Endodermal cell (in vitro differentiated cells): ENCODE data around the gene ACTL10. TPM values are rescaled to one million over a fixed set of nuclear protein-coding genes. Genes with fewer than 3 reads are reported as not detected.

Experiments used
- DNase-seq: peaks from one replicate; pipeline ENCODE4 v3.0.0-alpha.2; 2017
- H3K27ac ChIP-seq: 2 replicates; pipeline ENCODE4 v1.5.1; 2013; ENCODE audit warnings: mild to moderate bottlenecking, low read depth, low read length, moderate library complexity
- H3K27me3 ChIP-seq: 2 replicates; pipeline ENCODE4 v1.6.1; 2013; ENCODE audit warnings: mild to moderate bottlenecking, low read length, moderate library complexity; ENCODE audit not compliant: insufficient read depth, control insufficient read depth, poor library complexity, severe bottlenecking
- H3K36me3 ChIP-seq: 2 replicates; pipeline ENCODE4 v1.7.0; 2013; ENCODE audit warnings: mild to moderate bottlenecking, low read length, moderate library complexity; ENCODE audit not compliant: control insufficient read depth, insufficient read depth
- H3K4me1 ChIP-seq: one replicate; pipeline ENCODE4 v1.7.0; 2013; ENCODE audit warnings: low read length; ENCODE audit not compliant: control insufficient read depth, insufficient read depth
- H3K4me3 ChIP-seq: 2 replicates; pipeline ENCODE4 v1.5.1; 2013; ENCODE audit warnings: mild to moderate bottlenecking, low read length, moderate library complexity
- H3K9ac ChIP-seq: 2 replicates; pipeline ENCODE4 v1.6.1; 2013; ENCODE audit warnings: mild to moderate bottlenecking, low read length, moderate library complexity; ENCODE audit not compliant: poor library complexity, severe bottlenecking; ENCODE audit errors: extremely low read depth
- H3K9me3 ChIP-seq: 2 replicates; pipeline ENCODE4 v1.6.1; 2013; ENCODE audit warnings: mild to moderate bottlenecking, low read length, moderate library complexity; ENCODE audit not compliant: control insufficient read depth
- H3K27ac Mint-ChIP-seq: 2 replicates; pipeline ENCODE4 v1.8.0; 2020; ENCODE audit warnings: mixed read lengths
- H3K27me3 Mint-ChIP-seq: 2 replicates; pipeline ENCODE4 v1.8.0; 2021; ENCODE audit warnings: mild to moderate bottlenecking, mixed read lengths; ENCODE audit not compliant: insufficient read depth
- H3K36me3 Mint-ChIP-seq: 2 replicates; pipeline ENCODE4 v1.8.0; 2020; ENCODE audit warnings: low read depth, mixed read lengths
- H3K4me1 Mint-ChIP-seq: 2 replicates; pipeline ENCODE4 v1.8.0; 2020; ENCODE audit warnings: mixed read lengths
- H3K4me3 Mint-ChIP-seq: 2 replicates; pipeline ENCODE4 v1.8.0; 2020; ENCODE audit warnings: mild to moderate bottlenecking, moderate library complexity, mixed read lengths
- H3K9me3 Mint-ChIP-seq: 2 replicates; pipeline ENCODE4 v1.8.0; 2020; ENCODE audit warnings: mild to moderate bottlenecking, mixed read lengths
- CTCF ChIP-seq: fragments of 200-600 bp; sonication (generic); conservative IDR thresholded peaks from 2 replicates; pipeline ENCODE4 v1.5.0; 2021; ENCODE audit warnings: antibody characterized with exemption, mild to moderate bottlenecking
- WGBS, 2 experiments: methylation state at CpG; one replicate each; pipeline versions ENCODE4 v1.1.5 to v1.1.7; 2013; ENCODE audit warnings: missing lambda C conversion rate in 2 of 2, mixed read lengths in 1 of 2; ENCODE audit not compliant: insufficient coverage in 1 of 2, insufficient read length in 1 of 2; 5-methylcytosine and 5-hydroxymethylcytosine counted together
- total RNA-seq, 2 donors: library from RNA; stranded (reverse); fragmentation: NEBNext Ultra II Directional in 1 of 2; extraction: Animal tissue kit (Norgen Biotek cat#: 25700) in 1 of 2; gene quantifications; 2 replicates in 1 of 2; 3 replicates in 1 of 2; pipeline ENCODE4 v1.2.1, GENCODE V29; 2021

The ACTL10 gene
- total RNA-seq, 2 donors from 2014 or later = 0.42 TPM; not detected in 1

GRCh38 chr20:33701629-33702450 lies 35.1 kb downstream of the ACTL10 start:
- peaks cover 64% of the 10 kb centered on the region for H3K9me3 Mint-ChIP-seq

GRCh38 chr20:33702861-33703260 lies 36.1 kb downstream of the ACTL10 start:
- TF ChIP-seq CTCF = no peak
- Histone ChIP-seq H3K4me3 (no peak overlapping the region), H3K9me3 (no peaks in the 10 kb centered on the region), H3K27me3 (no peaks in the 10 kb centered on the region), H3K9ac (no peak overlapping the region), H3K36me3 (no peaks in the 10 kb centered on the region), H3K27ac (no peak overlapping the region), H3K4me1 (no peaks in the 10 kb centered on the region)
- 91 to 97% methylated on average over 5 of the region's 5 CpGs for WGBS, 2 experiments
- peaks cover 8% of the 10 kb centered on the region for H3K36me3 Mint-ChIP-seq
- peaks cover 9% of the 10 kb centered on the region for H3K27me3 Mint-ChIP-seq
- no peak for DNase-seq
- H3K9me3 Mint-ChIP-seq = peaks cover 54% of the 10 kb centered on the region
- no peak overlapping the region for H3K27ac Mint-ChIP-seq
- H3K4me1 Mint-ChIP-seq = no peaks in the 10 kb centered on the region
- no peak overlapping the region for H3K4me3 Mint-ChIP-seq

More at GRCh38 chr20:33701629-33702450, 35.1 kb downstream of the ACTL10 start:
- H3K27ac ChIP-seq = no peak overlapping the region
- no peak overlapping the region for H3K4me3 ChIP-seq
- Mint-ChIP-seq H3K4me3 (no peak overlapping the region), H3K4me1 (no peaks in the 10 kb centered on the region), H3K27ac (no peak overlapping the region), H3K36me3 (peaks cover 10% of the 10 kb centered on the region), H3K27me3 (peaks cover 9% of the 10 kb centered on the region)
- H3K9ac ChIP-seq = no peak overlapping the region
- H3K9me3 ChIP-seq = no peaks in the 10 kb centered on the region
- DNase-seq = no peak
- no peaks in the 10 kb centered on the region for H3K27me3 ChIP-seq
- TF ChIP-seq CTCF = no peak
- 94 to 98% methylated on average over 8 to 20 of the region's 27 CpGs for WGBS, 2 experiments
- no peaks in the 10 kb centered on the region for H3K36me3 ChIP-seq
- no peaks in the 10 kb centered on the region for H3K4me1 ChIP-seq

GRCh38 chr20:33703498-33704137 lies 36.9 kb downstream of the ACTL10 start:
- Mint-ChIP-seq H3K9me3 (peaks cover 47% of the 10 kb centered on the region), H3K4me3 (no peak overlapping the region), H3K4me1 (no peaks in the 10 kb centered on the region), H3K36me3 (peaks cover 5% of the 10 kb centered on the region), H3K27ac (no peak overlapping the region), H3K27me3 (peaks cover 5% of the 10 kb centered on the region)
- no peak overlapping the region for H3K27ac ChIP-seq
- H3K27me3 ChIP-seq = no peaks in the 10 kb centered on the region
- 91% methylated on average over 7 of the region's 8 CpGs; no CpG with 5 or more reads in 1 of the 2 experiments for WGBS, 2 experiments
- no peaks in the 10 kb centered on the region for H3K9me3 ChIP-seq
- H3K4me1 ChIP-seq = no peaks in the 10 kb centered on the region
- no peak for TF ChIP-seq CTCF
- DNase-seq = no peak
- H3K4me3 ChIP-seq = no peak overlapping the region
- no peak overlapping the region for H3K9ac ChIP-seq
- H3K36me3 ChIP-seq = no peaks in the 10 kb centered on the region
